Ascending aorta (tissue), 2 donors: ENCODE measurements around the gene HDHD3. TPM values are rescaled to one million over a fixed set of nuclear protein-coding genes. Genes with fewer than 3 reads are reported as not detected.
"Not testable (repeated sequence)": the region's sequence is repeated elsewhere in the genome, so short reads cannot be mapped to it uniquely, and the experiment has no call there.

ENCODE experiments used
- DNase-seq, 2 donors: peaks; one replicate each; pipeline ENCODE4 v3.0.0-alpha.2; 2019; ENCODE audit warnings: low spot score in 2 of 2
- H3K27ac ChIP-seq, 2 donors: fragments of 200-600 bp; sonication (generic); one replicate each; pipeline ENCODE4 v1.5.1; 2016 to 2017; ENCODE audit warnings: mild to moderate bottlenecking in 1 of 2
- H3K27me3 ChIP-seq: fragments of 200-600 bp; sonication (generic); one replicate; pipeline ENCODE4 v1.5.1; 2017
- H3K36me3 ChIP-seq, 2 donors: fragments of 200-600 bp; sonication (generic); one replicate each; pipeline ENCODE4 v1.5.1; 2016
- H3K4me1 ChIP-seq, 2 donors: fragments of 200-600 bp; sonication (generic); one replicate each; pipeline ENCODE4 v1.5.1; 2016 to 2017; ENCODE audit warnings: mild to moderate bottlenecking in 1 of 2
- H3K4me3 ChIP-seq, 2 donors: fragments of 200-600 bp; sonication (generic); one replicate each; pipeline ENCODE4 v1.5.1; 2016 to 2017; ENCODE audit warnings: mild to moderate bottlenecking in 1 of 2
- H3K9me3 ChIP-seq, 2 donors: fragments of 200-600 bp; sonication (generic); one replicate each; pipeline ENCODE4 v1.5.1; 2016
- intact Hi-C: fragments of 100-400 bp; cut with DNase I; formaldehyde crosslinking; loops from one replicate; pipeline ENCODE4 v1.15.1; 2023
- total RNA-seq: library from RNA; depleted of rRNA; stranded (reverse); fragments of >200 nt; gene quantifications from one replicate; pipeline ENCODE4 v1.1.0, GENCODE V29; 2016
- TF ChIP-seq, protein P1 (sequence below), 3 experiments: fragments of 200-600 bp in 2 of 3; fragments of 450-650 bp in 1 of 3; sonication (generic) in 2 of 3; IDR thresholded peaks; one replicate each; pipeline ENCODE4 v1.5.1; 2016 to 2019; ENCODE audit warnings: antibody characterized with exemption in 3 of 3, mild to moderate bottlenecking in 1 of 3, moderate library complexity in 1 of 3

HDHD3 gene
- total RNA-seq, 1 donor from 2014 or later: 16.5 TPM

GRCh38 chr9:113369855-113370140 lies 7.0 kb downstream of the HDHD3 start:
- Histone ChIP-seq H3K27me3 (no peaks in the 10 kb centered on the region), H3K4me1 (no peaks in the 10 kb centered on the region), H3K36me3 (peaks cover 9 to 15% of the 10 kb centered on the region in 2 donors), H3K9me3 (no peaks in the 10 kb centered on the region), H3K4me3 (no peak overlapping the region), H3K27ac (no peak overlapping the region)
- TF ChIP-seq, protein P1, sequence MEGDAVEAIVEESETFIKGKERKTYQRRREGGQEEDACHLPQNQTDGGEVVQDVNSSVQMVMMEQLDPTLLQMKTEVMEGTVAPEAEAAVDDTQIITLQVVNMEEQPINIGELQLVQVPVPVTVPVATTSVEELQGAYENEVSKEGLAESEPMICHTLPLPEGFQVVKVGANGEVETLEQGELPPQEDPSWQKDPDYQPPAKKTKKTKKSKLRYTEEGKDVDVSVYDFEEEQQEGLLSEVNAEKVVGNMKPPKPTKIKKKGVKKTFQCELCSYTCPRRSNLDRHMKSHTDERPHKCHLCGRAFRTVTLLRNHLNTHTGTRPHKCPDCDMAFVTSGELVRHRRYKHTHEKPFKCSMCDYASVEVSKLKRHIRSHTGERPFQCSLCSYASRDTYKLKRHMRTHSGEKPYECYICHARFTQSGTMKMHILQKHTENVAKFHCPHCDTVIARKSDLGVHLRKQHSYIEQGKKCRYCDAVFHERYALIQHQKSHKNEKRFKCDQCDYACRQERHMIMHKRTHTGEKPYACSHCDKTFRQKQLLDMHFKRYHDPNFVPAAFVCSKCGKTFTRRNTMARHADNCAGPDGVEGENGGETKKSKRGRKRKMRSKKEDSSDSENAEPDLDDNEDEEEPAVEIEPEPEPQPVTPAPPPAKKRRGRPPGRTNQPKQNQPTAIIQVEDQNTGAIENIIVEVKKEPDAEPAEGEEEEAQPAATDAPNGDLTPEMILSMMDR (IDR thresholded peaks at IDR 0.05): no peak
- intact Hi-C loops: no loop called here
- DNase-seq: no peak

DNA sequence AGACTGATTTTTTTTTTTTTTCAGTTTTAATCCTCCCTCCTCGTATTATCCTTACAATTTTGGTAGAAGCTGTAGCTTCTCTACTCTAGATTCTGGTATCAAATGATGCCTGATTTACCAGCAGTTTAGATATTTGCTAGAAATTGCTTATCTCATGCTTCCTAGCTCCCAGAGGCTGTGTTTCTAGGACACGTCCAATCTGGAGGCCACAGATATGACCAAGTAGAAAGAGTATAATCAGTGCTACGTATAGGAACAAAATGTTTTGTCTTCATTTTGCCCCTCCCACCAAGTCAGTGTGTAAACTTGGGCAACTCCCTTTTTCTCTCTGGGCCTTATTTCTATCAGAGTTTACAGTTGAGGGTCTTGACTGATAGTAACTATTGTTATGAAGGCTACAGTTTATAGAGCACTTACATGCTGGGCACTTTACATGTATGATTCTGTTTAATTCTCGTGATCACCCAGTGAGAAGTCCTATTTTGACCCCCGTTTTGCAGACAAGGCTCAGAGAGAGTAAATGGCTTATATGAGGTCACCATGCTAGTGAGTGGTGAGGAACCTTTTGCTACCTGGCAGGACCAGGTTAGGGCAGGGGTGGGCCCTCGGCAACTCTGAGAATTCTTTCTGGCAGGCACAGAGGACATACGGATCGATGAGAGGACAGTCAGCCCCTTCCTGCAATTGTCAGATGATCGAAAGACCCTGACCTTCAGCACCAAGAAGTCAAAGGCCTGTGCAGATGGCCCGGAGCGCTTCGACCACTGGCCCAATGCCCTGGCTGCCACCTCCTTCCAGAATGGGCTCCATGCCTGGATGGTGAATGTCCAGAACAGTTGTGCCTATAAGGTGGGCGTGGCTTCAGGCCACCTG lies 7.6 kb downstream of the HDHD3 start:
- Histone ChIP-seq H3K27me3 (no peaks in the 10 kb centered on the region), H3K27ac (no peak overlapping the region), H3K9me3 (no peaks in the 10 kb centered on the region), H3K4me3 (no peak overlapping the region), H3K36me3 (peaks cover 9 to 10% of the 10 kb centered on the region in 2 donors), H3K4me1 (no peaks in the 10 kb centered on the region)
- DNase-seq: no peak
- intact Hi-C loops: no loop called here
- TF ChIP-seq, protein P1 (IDR thresholded peaks at IDR 0.05): no peak

- Histone ChIP-seq H3K27ac (no peak overlapping the region), H3K4me1 (no peaks in the 10 kb centered on the region), H3K4me3 (no peak overlapping the region), H3K36me3 (peaks cover 1 to 2% of the 10 kb centered on the region in 2 donors), H3K9me3 (no peaks in the 10 kb centered on the region), H3K27me3 (no peaks in the 10 kb centered on the region)
- TF ChIP-seq, protein P1 (IDR thresholded peaks at IDR 0.05): no peak
- intact Hi-C loops: no loop called here
- DNase-seq: no peak
Measured at GRCh38 chr9:113368348-113368981, 8.3 kb downstream of the HDHD3 start.

DNA sequence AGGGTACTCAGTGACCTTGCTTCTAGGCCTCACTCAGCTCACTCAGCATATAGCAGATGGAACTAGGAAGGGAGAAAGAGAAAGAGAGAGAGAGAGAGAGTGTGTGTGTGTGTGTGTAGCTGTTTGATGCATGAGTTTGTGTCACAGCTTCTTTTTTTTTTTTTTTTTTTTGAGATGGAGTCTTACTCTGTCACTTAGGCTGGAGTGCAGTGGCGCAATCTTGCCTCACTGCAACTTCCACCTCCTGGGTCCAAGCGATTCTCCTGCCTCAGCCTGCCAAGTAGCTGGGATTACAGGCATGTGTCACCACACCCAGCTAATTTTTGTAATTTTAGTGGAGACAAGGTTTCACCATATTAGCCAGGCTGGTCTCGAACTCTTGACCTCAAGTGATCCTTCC lies 11.1 kb downstream of the HDHD3 start:
- intact Hi-C loops, H3K4me3 ChIP-seq, H3K36me3 ChIP-seq, H3K27ac ChIP-seq, DNase-seq, H3K27me3 ChIP-seq, H3K4me1 ChIP-seq, H3K9me3 ChIP-seq: not testable (repeated sequence)

- no peak overlapping the region for H3K27ac ChIP-seq
- H3K36me3 ChIP-seq: no peaks in the 10 kb centered on the region
- H3K9me3 ChIP-seq: no peaks in the 10 kb centered on the region
- DNase-seq: no peak
- intact Hi-C loops: no loop called here
- TF ChIP-seq, protein P1 (IDR thresholded peaks at IDR 0.05): no peak
- H3K4me3 ChIP-seq: no peak overlapping the region
- H3K27me3 ChIP-seq: no peaks in the 10 kb centered on the region
- H3K4me1 ChIP-seq: no peaks in the 10 kb centered on the region
Measured at GRCh38 chr9:113364951-113365350, 11.8 kb downstream of the HDHD3 start.

DNA sequence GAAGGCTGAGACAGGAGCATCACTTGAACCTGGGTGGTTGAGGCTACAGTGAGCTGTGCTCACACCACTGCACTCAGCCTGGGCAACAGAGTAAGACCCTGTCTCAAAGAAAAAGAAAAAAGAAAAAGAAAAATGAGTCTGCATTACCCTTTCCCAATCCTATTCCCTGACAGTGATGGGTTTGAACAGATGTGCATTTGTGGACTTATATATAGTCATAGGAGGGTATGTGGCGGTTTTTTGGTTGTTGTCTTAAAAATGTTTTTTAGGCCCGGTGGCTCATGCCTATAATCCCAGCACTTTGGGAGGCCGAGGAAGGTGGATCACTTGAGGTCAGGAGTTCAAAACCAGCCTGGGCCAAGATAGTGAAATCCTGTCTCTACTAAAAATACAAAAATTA lies 13.4 kb downstream of the HDHD3 start:
- intact Hi-C loops: no loop called here
- TF ChIP-seq, protein P1 (IDR thresholded peaks at IDR 0.05): no peak
- DNase-seq: no peak

More for the DNA sequence above, 13.4 kb downstream of the HDHD3 start:
- Histone ChIP-seq H3K27ac (no peak overlapping the region), H3K9me3 (no peaks in the 10 kb centered on the region), H3K36me3 (no peaks in the 10 kb centered on the region), H3K4me3 (no peak overlapping the region), H3K27me3 (no peaks in the 10 kb centered on the region), H3K4me1 (no peaks in the 10 kb centered on the region)
